Daoy (cell line): Measurements from ENCODE around the gene GPN1. TPM values are rescaled to one million over a fixed set of nuclear protein-coding genes. Genes with fewer than 3 reads are reported as not detected.
"Not testable (repeated sequence)": the region's sequence is repeated elsewhere in the genome, so short reads cannot be mapped to it uniquely, and the experiment has no call there.

Source experiments
- DNase-seq: peaks from one replicate; pipeline ENCODE4 v3.0.0-alpha.2; 2015; ENCODE audit warnings: low read depth
- total RNA-seq: library from RNA; depleted of rRNA; stranded (reverse); fragments of >200 nt; shearing (Covaris generic); gene quantifications from 2 replicates; pipeline ENCODE4 v1.2.3, GENCODE V29; 2014; rRNA removed

GPN1 gene
- 64.6 and 71.0 TPM in 2 replicates for total RNA-seq

DNA sequence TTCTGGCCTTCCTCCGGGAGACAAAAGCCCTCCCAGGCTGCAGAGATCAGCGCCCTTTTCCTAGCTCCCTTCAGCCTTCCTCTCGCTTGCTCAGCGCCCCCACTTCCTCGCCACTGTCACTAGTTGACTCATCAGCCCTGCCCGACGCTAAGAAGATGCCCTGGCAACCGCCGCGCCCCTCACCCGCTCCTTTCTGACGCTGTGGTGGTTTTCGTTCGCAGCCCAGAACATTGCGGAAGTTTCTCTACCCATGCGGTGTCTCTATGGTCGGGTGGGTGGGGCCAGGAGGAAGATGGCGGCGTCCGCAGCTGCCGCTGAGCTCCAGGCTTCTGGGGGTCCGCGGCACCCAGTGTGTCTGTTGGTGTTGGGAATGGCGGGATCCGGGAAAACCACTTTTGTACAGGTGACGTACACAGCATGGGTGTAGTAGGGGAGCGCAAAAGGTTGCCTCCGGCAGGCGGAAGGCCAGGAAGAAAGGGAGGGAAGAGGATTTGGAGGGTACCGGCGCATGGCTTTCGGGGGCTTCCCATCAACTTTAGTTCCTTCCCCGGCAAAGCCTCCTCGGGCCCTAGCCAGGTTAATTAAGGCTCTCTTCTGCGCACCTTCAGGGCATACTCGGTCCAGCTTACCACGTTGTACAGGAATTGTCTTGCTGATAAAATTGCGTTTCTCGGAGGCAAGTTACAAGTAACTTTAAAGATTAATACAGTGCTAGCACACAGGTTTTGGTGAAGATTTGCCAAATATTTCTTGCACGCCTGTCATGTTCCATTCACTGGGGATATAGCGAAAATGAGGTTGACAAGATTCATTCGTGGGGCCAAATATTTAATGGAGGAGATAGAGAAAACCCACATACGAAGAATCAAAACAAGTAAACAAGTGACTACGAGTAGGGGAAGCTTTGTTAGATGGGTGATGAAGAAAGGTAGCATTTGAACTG, at the start of gene GPN1, which contains the start of gene CCDC121:
Gene GPN1, plus strand, starts transcription at position 284 of the 943 bp plus-strand sequence. Its CDS starts 9 bp downstream, at position 293.
Gene CCDC121, minus strand, starts transcription at position 246 of the 943 bp plus-strand sequence. CDS start 1,213 bp downstream, outside the sequence.
- DNase-seq, result peak; percentile 97

DNA sequence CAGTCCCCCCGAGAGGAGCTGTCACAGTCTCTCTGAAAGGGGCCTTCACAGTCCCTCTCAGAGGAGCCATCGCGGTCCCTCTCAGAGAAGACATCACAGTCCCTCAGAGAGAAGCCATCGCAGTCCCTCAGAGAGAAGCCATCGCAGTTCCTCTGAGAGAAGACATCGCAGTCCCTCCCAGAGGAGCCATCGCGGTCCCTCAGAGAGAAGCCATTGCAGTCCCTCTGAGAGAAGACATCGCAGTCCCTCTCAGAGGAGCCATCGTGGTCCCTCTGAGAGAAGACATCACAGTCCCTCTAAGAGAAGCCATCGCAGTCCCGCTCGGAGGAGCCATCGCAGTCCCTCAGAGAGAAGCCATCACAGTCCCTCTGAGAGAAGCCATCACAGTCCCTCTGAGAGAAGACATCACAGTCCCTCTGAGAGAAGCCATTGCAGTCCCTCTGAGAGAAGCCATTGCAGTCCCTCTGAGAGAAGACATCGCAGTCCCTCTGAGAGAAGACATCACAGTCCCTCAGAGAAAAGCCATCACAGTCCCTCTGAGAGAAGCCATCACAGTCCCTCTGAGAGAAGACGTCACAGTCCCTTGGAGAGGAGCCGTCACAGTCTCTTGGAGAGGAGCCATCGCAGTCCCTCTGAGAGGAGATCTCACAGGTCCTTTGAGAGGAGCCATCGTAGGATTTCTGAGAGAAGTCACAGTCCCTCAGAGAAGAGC, 47.3 kb upstream of the GPN1 start:
- no peak for DNase-seq

DNA sequence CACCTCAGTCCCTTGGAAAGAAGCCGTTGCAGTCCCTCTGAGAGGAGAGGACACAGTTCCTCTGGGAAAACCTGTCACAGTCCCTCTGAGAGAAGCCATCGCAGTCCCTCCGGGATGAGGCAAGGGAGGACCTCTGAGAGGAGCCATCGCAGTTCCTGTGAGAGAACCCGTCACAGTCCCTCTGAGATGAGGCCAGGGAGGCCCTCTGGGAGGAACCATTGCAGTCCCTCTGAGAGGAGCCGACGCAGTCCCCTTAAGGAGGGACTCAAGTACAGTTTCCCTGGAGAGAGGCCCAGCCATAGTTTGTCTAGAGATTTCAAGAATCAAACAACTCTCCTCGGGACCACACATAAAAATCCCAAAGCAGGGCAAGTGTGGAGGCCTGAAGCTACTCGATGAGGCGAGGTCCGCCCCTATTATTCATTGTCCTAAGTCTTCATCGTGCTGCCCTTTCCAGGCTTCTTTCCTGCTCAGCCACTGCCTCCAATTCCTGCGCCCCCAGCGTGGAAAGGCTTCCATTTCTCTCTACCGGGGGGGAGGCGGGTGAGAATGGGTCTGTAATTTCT, 46.6 kb upstream of the GPN1 start:
- no peak for DNase-seq

DNA sequence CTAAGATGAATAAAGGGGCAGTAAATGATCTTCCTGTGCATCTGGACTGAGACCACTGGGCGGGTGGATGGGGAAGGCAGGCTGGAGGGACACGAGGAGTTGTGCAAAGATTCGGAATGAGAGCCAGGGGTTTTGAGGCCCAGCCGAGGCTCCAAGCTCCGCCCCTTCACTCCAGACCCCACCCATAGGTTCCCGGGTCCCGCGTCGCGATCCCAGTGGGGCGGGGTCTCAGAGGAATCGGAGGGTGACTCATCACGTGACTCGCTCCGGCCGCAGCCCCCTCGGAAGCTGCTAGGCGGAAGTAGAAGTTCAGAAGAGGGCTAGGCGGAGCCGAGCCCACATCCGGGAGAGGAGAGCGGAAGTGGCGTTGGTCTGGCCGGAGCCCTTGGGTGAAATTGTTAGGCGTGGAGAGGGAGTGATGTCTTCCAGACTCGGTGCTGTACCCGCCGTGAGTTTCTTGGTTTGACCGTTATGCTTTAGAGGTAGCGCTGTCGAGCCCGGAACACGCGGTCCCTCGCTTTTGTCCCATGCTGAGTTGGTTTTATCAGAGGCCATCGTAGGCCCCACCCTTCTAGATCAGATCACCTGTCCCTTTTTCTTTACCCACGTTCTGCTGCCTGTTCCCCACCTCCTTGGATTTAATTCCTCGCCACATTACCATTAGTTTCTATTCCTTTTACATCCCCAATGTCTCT, 46.0 kb upstream of the GPN1 start, which contains the start of gene ZNF512:
Gene ZNF512, plus strand, starts transcription at position 348 of the 695 bp plus-strand sequence. Its CDS starts 71 bp downstream, at position 419.
- peak; percentile 96 for DNase-seq

DNA sequence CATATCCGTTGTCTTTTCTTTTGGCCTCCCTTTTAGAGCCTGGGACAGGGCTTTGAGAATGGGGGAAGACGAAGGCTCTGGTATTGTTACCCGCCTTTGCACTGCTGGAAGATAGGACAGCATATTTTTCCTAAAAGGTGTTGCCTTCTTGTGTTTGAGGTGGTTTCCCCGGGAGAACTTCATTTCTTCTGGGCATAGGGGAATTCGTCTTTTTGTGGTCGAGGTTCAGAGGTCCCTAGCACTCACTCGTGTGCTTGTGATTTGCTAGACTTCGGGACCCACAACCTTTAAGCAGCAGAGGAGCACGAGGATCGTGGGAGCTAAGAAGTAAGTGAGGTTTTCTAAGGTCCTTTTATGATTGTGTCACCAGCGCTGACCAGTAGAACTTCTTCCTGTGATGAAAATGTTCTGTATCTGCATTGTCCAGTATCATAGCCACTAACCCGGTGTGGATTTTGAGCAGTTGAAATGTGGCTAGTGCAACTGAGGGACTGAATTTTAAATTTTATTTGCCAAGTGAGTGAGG, 45.4 kb upstream of the GPN1 start:
- DNase-seq, result peak; percentile 12

DNA sequence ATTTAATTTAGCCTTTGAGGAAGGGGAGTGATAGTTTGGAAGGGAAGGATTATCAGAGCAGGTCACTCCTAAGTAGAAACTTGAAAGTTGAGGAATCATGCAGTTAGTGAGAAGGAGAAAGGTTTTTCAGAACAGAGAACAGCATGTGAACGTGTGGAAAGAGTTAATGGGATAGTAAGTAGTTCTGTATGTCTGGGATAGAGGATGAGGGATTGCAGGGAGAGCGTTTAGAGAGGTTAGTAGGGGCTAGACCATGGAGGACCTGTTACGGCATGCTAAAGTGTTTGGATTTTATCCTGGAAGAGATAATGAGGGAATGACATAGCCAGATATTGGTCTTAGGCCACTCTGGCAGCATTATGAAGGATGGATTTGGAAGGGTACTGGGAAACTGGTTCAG, 44.3 kb upstream of the GPN1 start:
- no peak for DNase-seq

DNA sequence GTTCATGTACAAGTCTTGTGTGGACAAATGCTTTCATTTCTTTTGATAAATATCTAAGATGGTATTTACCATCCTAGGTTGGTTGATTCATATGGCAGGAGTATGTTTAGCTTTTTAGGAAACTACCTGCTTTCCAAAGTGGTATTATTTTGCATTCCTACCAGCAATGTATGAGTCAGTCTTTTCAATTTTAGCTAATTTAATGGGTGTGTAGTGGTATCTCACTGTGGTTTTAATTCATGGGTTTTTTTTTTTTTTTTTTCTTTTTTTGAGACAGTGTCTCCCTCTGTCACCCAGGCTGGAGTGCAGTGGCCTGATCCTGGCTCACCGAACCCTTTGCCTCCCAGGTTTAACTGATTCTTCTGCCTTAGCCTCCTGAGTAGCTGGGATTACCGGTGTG, 41.8 kb upstream of the GPN1 start:
- no peak for DNase-seq

DNA sequence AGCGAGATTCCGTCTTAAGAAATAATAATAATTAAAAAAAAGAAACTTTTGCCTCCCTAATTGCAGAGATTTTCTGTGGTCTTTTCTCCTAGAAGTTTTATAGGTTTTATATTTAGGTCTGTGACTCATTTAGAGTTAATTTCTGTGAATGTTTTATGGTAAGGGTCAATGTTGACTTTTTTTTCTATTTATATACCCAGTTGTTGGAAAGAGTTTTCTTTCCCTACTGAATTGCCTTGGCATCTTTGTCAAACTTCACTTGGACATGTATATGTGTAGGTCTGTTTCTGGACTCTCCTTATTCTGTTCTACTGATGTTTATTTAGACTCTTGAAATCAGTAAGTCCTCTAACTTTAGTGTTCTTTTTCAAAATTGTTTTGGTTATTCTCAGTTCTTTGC, 40.5 kb upstream of the GPN1 start:
- DNase-seq, result no peak

DNA sequence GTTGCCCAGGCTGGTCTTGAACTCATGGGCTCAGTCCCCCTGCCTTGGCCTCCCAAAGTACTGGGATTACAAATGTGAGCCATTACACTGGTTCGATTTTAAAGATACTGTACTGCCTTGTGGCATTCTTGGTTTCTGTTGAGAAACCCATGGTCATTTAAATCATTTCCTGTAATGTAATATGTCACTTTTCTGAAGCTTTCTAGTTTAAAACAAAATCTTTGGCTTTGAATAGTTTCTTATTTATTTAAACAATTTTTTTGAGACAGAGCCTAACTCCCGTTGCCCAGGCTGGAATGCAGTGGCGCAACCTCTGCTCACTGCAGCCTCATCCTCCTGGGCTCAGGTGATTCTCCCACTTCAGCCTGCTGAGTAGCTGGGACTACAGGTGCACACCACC, 37.1 kb upstream of the GPN1 start:
- DNase-seq, result no peak

DNA sequence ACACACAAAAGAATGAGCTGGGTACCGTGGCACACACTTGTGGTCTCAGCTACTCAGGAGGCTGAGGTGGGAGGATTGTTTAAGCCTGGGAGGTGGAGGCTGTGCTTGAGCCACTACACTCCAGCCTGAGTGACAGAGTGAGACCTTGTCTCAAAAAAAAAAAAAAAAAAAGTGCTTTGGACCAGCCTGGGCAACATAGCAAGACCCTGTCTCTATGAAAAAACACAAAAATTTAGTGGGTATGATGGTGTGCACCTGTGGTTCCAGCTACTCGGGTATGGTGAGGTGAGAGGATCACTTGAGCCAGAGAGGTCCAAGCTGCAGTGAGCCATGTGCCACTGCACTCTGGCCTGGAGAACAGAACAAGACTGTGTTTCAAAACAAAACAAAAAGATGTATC, 35.6 kb upstream of the GPN1 start:
- no peak for DNase-seq

DNA sequence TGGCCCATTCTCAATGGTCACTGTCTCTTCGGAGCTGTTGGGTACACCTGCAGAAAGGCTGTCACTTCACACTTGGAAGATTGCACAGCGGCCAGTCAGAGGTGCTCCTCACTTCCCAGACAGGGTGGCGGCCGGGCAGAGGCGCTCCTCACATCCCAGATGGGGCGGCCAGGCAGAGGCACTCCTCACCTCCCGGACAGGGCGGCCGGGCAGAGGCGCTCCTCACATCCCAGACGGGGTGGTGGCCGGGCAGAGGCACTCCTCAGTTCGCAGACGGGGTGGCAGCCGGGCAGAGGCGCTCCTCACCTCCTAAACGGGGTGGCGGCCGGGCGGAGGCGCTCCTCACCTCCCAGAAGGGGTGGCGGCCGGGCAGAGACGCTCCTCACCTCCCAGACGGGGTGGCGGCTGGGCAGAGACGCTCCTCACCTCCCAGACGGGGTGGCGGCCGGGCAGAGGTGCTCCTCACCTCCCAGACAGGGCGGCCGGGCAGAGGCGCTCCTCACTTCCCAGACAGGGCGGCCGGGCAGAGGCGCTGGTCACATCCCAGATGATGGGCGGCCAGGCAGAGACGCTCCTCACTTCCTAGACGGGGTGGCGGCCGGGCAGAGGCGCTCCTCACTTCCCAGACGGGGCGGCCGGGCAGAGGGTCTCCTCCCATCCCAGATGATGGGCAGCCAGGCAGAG, 34.7 kb upstream of the GPN1 start:
- DNase-seq, result not testable (repeated sequence)

DNA sequence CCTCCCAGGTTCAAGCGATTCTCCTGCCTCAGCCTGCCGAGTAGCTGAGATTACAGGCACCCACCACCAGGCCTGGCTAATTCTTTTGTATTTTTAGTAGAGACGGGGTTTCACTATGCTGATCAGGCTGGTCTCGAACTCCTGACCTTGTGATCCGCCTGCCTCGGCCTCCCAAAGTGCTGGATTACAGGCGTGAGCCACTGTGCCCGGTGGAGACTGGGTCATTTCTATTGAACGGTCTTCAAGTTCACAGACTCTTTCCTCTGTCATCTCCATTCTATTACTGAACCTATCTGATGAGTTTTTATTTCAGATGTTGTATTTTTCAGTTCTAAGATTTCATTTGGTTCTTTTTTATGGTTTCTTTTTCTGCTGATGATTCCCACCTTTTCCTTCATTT, 33.4 kb upstream of the GPN1 start:
- not testable (repeated sequence) for DNase-seq

DNA sequence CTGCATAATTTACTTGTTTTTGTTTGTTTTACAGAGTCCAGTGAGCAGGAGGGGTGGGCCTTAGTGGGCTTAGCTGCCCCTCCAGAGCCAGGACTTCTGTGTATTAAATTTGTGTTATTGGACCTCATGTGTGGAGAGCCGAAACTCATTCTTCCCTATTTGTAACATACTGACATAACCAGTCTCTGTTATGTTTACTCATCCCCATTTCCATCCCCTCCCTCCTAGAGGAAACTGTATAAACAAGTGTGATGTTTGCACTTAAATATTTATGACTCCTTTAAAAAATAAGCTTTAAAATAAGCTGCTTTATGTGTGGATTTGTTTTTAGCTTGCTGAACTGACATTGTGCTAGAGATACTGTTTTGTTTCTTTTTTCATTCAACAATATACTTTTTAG, 32.2 kb upstream of the GPN1 start:
- DNase-seq, result no peak

DNA sequence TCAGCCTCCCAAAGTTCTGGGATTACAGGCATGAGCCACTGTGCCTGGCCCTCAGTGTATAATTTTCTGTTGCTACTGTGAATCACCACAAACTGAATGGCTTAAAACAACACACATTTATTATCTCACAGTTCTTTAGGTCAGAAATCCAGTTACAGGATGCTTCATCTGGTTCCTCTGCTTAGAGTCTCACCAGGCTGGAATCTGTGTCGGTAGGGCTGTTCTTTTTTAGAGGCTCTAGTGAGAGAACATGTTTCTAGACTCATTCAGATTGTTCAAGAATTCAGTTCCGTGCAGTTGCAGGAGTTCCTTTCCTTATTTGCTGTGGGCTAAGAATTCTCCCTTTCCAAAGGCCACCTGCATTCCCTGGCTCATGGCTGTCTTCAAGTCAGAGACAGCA, 22.2 kb upstream of the GPN1 start:
- no peak for DNase-seq

DNA sequence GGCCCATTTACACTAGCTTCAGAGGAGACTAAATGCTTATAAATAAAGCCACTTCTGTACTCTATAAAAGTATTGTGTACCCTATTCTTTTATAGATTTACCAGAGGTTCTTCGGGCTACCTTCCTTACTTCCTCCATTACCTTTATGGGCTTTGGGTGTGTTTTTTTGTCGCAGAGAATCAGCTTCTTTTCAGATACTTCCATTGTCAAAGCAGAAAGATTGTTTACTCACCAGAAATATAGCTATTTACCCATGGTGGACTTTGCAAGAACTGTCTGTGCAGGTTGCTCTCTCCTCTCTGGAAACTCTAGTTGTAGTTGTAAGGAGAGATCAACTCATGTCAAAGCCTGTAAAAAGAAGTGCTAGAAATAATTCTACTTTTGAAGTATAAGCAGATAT, 14.9 kb upstream of the GPN1 start:
- no peak for DNase-seq

DNA sequence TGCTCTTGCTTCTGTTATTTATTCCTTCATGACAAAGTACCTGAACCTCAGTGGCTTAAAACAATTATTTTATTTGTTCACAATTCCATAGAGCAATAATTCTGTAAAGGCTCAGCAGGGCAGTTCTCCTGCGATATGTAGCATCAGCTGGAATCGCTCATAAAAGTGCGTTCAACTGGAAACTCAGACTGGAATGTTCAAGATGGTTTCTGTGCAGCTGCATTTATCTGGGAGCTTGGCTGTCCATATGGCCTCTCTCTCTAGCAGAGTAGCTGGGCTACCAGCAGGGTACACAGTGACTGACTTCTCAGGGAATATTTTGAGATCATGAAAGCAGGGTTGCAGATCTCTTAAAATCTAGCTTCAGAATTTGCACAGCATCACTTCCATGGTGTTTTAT, 13.5 kb upstream of the GPN1 start:
- no peak for DNase-seq

DNA sequence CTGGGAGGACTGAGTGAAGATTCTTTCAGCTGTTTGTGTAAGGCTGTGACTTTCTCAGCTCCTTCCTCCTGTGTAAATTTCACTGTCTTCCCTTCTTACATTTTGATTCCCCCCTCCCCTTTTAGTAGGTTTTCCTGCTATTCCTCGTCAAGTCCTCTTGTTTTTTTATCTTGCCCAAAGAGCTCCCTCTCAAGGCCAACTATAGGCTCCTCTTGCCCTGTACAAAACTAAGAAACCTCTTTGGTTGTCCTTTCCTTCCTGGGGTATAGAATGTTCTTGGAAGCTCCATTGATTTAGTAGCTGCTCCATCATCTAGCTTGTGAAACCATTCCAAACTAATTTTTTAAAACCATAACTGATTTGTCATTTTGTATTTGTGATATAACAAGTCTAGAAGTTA, 7.3 kb upstream of the GPN1 start:
- no peak for DNase-seq

DNA sequence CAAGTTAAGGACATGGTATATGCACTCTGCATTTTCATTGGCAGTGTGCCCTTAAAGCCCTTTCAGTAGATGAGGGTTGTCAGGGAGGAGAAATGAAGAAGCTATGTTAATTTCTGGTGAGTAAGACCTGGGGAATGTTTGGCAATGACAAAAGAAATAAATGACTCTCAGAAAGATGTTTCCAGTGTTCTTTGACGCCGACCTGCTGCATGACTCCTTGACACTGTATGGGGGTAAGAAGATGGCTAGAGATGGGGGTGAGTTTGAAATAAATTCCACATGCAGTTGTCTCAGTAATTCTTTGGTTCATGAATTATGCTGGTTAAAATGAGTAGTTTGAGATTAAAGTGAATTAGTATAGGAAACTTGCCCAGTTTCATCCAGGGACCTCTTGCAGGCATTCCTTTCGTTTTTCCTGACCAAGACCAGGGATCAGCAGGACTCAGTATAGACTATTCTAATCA, 5.9 kb upstream of the GPN1 start:
- DNase-seq, result peak; percentile 80

DNA sequence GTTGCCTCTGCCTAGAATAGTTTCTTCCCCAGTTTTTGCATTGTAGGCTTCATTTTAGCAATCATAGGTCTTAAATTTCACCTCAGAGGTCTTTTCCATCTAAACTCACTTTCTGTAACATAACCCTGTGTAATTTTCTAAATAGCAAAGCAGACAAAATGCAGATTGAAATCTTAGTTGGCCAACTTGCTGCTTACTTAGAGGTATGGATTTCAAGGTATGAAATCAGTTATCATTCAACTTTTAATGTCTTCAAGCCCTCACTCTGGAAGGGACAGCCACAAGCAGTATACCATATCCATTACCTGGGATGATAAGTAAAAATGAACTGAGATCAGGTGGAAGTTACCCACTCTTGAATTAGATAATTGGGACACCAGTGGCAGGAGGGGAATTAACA, 3.9 kb upstream of the GPN1 start:
- DNase-seq, result no peak

DNA sequence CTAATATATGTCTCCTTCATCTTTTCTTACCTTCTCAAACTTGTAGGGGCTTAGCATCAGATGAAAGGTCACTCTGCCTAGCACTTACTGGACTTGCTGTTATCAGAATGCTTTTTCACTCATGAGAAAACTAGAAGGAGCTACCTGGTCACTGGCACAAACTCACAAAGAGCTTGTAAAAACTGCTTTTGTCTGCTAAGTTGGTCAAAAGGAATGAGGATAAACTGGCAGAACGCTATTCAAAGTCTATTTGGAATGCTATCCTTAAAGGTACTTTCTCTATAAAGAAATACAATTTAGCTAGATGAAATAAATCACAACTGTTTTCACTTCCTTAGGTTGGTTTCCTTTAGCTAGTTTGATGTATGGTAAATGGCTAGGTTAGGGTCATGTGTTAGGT, 2.5 kb upstream of the GPN1 start:
- not testable (repeated sequence) for DNase-seq

DNA sequence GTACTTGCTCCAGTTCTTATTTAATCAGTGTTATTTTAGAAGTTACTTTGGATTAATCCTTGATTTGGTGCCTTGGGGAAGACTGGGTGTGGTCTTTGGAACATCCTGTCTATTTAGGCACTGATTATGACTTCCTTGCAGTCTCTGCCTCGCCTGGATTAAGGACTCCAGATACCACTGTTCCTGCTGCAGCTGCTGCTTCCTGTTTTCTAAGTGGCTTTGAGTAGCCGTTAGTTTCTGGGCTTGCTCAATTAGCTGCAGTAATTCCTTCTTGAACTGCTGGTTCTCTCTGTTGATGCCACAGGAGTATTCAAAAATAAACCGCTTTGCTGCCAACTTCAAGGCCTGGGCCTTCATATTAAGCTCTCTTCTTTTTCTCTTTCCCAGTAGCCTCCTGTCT, 1.9 kb upstream of the GPN1 start:
- DNase-seq, result peak; percentile 33
